ENCODE measurements around the gene PHF23.

PHF23 gene

DNA sequence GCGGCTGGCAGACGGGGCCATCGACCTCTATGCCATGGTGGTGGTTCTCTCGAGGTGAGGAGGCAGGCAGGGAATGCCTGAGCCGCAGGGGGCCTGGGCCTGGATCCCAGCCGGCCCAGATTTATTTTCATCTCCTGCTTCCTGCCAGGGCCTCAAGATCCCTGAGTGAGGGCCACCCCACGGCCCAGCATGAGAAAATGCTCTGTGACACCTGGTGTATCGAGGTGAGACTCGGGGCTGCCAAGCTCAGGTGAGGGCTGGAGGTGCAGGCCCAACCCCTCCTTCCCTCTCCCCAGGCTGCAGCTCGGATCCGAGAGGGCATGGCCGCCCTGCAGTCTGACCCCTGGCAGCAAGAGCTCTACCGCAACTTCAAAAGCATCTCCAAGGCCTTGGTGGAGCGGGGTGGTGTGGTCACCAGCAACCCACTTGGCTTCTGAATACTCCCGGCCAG, 14.6 kb downstream of the PHF23 start:
- FAIRE-seq, result no peak
- no peak for TF ChIP-seq POLR2A (IDR thresholded peaks at IDR 0.05; ENCODE audit: low read depth, low read length)
- no peak for DNase-seq (ENCODE audit: insufficient read length, low spot score)

DNA sequence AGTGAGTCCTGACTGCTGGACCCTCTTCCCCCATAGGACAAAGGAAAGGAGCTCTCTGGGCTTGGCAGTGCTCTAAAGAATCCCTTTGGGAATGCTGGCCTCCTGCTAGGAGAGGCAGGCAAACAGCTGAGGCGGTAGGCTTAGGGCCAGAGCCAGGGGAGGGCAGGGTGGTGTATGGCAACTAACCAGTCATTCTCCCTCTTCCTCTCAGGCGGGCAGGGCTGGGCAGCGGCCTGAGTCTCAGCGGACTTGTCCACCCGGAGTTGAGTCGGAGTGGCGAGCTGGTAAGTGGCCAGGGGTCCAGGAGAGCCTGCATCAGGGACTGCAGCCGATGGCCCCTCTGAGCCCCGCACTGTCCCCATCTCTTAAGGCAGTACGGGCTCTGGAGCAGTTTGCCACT, 15.1 kb downstream of the PHF23 start:
- no peak for FAIRE-seq
- DNase-seq (ENCODE audit: insufficient read length, low spot score), result no peak
- no peak for TF ChIP-seq POLR2A (IDR thresholded peaks at IDR 0.05; ENCODE audit: low read depth, low read length)

DNA sequence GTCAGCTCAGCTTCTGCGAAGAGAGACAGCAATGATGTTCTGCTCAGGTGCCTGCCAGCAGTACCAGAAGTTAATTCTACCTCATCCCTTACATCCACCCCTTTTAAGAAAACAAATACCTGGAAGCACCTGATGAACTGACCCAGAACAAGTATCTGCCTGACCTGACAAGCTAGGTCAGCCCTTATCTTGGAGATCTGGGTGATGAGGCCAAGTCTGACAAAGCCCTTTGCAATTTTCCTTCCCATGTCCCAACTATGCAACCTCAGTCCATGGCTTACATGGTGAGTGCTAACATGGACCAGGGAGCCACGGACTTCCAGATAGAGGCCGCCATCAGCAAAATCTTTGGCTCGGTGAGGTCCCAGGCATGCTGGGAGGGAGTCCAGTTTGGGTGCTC, 15.9 kb downstream of the PHF23 start:
- no peak for TF ChIP-seq POLR2A (IDR thresholded peaks at IDR 0.05; ENCODE audit: low read depth, low read length)
- DNase-seq (ENCODE audit: insufficient read length, low spot score) (no peak), FAIRE-seq (no peak)

DNA sequence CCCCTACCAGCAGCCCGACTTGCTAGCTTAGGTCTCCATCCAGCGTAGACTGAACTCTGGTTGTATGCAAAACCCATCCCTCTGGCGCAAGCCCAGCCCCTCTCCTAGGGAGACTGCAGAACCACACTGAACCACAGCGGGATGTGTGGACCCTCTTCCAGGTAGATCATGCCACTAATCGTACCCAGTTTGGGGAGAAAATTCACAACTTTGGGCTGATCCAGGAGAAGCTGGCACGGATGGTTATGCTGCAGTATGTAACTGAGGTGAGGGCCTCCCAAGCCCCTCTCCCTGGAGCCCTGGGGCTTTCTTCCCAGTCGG, 16.3 kb downstream of the PHF23 start:
- FAIRE-seq, result no peak
- no peak for TF ChIP-seq POLR2A (IDR thresholded peaks at IDR 0.05; ENCODE audit: low read depth, low read length)

DNA sequence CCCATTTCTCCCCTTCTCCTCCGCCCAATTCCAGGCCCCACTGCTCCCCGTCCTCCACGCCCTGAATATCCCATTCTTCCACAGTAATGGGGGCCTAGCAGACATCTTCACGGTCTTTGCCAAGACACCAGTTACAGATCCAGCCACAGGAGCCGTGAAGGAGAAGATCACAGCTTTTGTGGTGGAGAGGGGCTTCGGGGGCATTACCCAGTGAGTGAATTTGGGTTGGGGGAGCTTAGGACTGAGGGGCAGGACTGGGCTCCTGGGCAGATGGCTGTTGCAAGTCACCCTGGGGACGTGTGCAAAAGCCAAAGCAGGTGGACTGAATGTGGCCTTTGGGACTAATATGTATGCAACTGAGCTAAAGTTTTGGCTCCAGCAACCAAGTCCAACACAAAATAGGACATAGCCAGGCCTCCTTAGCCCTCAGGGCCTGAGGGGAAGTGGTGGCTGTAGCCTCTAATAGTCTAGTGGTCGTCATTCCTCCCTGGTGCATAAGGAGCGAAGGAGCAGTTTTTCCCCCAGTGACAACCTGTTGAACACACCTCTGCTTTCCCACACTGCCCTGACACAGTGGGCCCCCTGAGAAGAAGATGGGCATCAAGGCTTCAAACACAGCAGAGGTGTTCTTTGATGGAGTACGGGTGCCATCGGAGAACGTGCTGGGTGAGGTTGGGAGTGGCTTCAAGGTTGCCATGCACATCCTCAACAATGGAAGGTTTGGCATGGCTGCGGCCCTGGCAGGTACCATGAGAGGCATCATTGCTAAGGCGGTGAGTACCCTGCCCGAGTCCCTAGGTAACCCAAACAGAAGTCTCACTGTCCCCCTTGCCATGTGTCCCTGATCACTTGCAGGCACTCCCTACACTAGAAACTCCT, 16.9 kb downstream of the PHF23 start:
- no peak for TF ChIP-seq POLR2A (IDR thresholded peaks at IDR 0.05; ENCODE audit: low read depth, low read length)
- DNase-seq (ENCODE audit: insufficient read length, low spot score) (no peak), FAIRE-seq (no peak)

More for the DNA sequence above, 16.3 kb downstream of the PHF23 start:
- DNase-seq (ENCODE audit: insufficient read length, low spot score), result no peak

DNA sequence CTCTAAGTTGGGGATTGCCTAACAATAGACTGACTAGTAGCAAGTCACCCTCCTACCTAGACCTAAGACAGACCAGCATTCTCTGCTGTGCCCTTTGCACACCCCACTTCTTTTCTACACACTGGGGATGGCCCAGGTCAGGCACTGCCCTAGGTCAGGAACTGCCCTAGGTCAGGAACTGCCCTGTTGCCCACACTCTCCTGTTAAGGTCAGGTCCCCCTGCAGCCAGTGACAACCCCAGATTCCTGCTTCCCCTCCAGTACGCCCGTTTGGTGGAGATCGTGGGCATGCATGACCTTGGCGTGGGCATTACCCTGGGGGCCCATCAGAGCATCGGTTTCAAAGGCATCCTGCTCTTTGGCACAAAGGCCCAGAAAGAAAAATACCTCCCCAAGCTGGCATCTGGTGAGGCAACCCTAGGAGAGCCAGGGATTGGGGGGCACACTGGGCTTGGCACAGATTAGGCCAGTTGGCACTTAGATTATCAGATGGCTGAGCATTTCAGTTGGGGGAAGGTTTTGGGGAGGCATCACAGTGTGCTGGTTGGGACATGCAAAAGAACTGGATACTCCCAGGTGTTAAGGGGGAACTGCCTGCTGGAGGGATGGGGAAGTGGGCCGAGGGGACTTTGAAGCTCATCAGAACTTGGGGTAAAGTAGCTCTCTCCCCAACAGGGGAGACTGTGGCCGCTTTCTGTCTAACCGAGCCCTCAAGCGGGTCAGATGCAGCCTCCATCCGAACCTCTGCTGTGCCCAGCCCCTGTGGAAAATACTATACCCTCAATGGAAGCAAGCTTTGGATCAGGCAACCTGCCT, 17.8 kb downstream of the PHF23 start:
- FAIRE-seq, result no peak
- TF ChIP-seq POLR2A (IDR thresholded peaks at IDR 0.05; ENCODE audit: low read depth, low read length), result no peak
- DNase-seq (ENCODE audit: insufficient read length, low spot score), result no peak

DNA sequence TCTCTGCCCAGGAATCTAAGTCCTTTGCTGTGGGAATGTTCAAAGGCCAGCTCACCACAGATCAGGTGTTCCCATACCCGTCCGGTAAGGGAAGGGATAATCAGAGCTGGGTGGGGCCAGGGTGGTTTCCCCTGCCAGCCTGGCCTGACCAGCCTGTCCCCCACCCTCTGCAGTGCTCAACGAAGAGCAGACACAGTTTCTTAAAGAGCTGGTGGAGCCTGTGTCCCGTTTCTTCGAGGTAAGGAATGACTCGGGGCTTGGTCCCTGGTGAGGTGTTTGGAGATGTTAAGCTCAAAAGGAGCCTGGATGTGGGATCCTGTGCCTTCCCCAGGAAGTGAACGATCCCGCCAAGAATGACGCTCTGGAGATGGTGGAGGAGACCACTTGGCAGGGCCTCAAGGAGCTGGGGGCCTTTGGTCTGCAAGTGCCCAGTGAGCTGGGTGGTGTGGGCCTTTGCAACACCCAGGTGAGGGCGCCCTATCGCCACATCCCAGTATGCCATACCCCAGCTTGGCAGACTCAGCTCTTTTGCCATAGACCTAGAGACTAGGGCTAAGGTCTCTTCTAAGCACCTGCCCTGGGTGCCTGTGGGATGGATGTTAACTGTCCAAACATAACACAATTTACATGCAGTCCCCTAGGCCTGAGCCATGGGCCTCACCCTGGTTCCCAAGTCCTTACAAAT, 18.5 kb downstream of the PHF23 start:
- no peak for TF ChIP-seq POLR2A (IDR thresholded peaks at IDR 0.05; ENCODE audit: low read depth, low read length)
- FAIRE-seq (no peak), DNase-seq (ENCODE audit: insufficient read length, low spot score) (no peak)

DNA sequence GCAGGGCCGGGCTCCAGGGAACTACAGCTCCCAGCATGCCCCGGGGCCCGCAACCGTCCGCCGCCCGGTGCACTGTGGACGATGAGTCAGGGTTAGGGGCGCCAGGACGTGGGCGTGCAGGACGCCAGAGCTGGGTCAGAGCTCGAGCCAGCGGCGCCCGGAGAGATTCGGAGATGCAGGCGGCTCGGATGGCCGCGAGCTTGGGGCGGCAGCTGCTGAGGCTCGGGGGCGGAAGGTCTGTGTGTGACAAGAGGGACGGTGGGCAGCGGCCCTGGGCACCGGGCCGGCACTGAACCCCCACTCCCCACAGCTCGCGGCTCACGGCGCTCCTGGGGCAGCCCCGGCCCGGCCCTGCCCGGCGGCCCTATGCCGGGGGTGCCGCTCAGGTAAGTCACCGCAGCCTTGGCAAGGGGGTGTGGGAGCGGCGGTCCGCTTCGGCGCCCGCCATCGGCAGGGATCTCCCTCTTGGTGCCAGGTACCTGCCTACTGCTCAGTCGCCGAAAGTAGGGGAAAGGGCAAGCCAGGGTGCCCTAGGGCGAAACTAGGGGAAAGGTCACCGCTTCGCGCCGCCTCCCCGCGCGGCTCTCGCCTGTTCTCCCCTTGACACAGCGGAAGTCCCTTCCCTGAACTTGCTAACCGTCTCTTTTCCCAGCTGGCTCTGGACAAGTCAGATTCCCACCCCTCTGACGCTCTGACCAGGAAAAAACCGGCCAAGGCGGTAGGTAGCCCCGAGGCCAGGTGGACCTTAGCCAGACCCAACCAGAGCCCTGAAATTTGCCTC, 19.3 kb downstream of the PHF23 start, which contains the start of the genes ACADVL and DLG4:
ACADVL (plus strand) TSS at position 127 of the 781 bp plus-strand sequence; CDS start at position 174, 47 bp downstream.
DLG4 (minus strand) TSS at position 25 of the 781 bp plus-strand sequence.
- peak; percentile 86 for DNase-seq (ENCODE audit: insufficient read length, low spot score)
- TF ChIP-seq POLR2A (IDR thresholded peaks at IDR 0.05; ENCODE audit: low read depth, low read length), result peak; percentile 94
- FAIRE-seq, result no peak

DNA sequence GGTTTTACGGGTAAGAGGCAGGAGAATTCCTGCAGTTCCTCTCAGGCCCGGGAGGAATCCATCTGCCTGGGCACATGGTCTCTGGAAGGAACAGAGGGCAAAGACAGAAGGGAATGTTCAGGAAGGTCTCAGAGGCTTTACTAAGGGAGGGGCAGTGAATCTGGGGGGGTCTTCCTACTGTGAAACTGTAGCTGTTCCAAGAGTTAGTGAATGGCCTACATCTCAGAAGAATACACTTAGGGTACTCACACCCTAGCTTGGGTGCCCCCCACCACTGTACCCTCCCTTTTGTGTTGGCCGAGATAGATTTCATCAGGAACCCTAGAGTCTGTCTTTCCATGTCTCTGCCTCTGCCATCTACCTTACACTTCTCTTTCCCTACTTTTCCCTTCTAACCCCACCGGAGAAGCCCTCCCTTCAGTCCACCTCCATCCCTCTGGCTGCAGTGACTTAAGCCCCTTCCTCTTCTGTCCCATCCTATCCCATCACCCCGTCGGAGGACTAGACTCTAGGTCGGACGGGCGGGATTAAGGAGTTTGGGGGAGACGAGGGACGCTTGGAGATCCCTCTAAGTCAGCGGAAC, 19.9 kb downstream of the PHF23 start:
- FAIRE-seq, result no peak
- no peak for DNase-seq (ENCODE audit: insufficient read length, low spot score)
- no peak for TF ChIP-seq POLR2A (IDR thresholded peaks at IDR 0.05; ENCODE audit: low read depth, low read length)

DNA sequence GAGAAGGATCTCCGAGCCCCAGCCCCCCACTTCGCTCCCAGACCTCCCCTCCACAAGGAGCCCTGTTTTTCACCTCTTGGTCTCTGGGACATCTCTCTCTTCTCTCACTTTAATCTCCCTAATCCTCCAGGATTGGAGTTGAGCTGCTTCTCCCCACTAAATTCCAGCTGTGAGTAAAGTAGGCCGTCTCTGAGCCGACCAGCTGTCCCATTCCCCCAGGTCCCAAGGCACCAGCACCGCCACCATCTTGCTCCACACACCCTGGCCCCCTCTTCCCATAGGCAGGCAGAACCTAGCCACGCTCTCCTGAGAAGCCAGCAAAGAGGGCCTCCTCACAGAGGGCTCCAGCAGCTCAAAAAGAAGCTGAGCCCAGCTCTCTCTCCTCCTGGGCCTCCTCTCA, 20.5 kb downstream of the PHF23 start:
- no peak for TF ChIP-seq POLR2A (IDR thresholded peaks at IDR 0.05; ENCODE audit: low read depth, low read length)
- FAIRE-seq (no peak), DNase-seq (ENCODE audit: insufficient read length, low spot score) (no peak)

DNA sequence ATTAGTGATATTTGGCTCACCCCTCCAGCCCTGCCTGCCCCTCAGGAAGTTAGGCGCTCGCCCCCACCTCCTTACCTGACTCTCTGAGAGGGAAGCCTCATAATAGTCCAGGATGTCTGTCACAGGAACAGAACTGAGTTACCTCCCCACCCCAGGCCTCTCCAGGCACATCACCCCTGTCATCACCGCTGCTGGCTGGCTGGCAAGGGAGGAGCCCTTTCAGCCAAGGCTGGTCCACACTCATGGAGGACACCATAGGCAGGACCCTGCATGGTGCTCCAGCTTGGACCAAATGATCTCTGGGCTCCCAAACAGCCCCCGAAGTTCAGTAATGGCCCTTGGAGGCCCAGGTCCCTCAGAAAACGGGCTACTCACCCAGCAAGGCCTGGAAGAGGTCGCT, 21.1 kb downstream of the PHF23 start:
- no peak for FAIRE-seq
- no peak for DNase-seq (ENCODE audit: insufficient read length, low spot score)

DNA sequence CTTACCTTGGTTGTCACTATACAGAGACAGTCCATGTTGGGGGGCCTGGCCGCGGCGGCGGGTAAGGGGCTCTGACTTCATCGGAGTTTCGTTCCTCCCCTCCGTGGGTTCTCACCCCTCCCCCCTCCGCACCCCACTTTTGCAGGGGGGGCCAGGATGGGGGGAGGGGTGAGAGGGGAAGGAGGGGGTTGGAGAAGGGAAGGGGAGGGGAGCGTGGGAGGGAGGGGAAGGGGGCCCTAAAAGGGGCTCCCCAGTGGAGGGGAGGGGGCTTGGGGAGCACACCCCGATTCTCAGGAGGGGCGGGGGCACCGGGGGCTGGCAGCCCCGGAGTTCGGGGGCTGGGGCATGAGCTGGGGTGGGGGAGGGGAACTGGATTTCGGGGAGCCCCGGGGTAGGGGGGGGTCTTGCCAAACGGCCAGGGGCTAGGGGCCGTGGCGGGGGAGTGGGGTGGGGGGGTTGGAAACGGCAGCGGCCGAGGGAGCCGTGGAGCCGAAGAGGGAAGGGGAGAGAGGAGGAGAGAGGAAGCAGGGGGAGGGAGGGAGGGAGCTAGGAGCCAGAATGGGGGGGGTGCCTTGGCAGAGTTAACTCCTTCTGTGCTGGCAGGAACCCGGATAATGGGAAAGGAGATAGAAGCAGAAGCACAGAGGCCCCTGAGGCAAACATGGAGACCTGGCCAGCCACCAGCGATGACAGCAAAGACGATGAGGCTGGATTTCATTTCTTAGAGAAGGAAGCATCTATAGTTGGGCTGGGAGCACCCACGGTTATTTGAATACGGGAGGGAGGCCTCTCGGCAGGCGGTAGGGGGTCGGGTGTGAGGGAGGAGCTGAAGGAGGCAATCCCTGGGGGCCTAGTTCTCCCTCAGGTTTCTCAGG, 21.9 kb downstream of the PHF23 start:
- no peak for TF ChIP-seq POLR2A (IDR thresholded peaks at IDR 0.05; ENCODE audit: low read depth, low read length)
- FAIRE-seq, result no peak
- DNase-seq (ENCODE audit: insufficient read length, low spot score), result peak; percentile 67

More for the DNA sequence above, 21.1 kb downstream of the PHF23 start:
- no peak for TF ChIP-seq POLR2A (IDR thresholded peaks at IDR 0.05; ENCODE audit: low read depth, low read length)
